RWPE1 (cell line): ENCODE data around the gene MTMR3.

ENCODE experiments used
- CTCF ChIA-PET: fragments of 350-600 bp; sonication (Branson Sonifier 250); formaldehyde crosslinking; extraction: SDS; loops from one replicate; lab custom pipeline; 2021; lab: Yijun Ruan, JAX
- POLR2A ChIA-PET: fragments of 400-600 bp; formaldehyde crosslinking; extraction: SDS; loops from one replicate; lab custom pipeline; 2020; ENCODE audit warnings: antibody characterized with exemption; ENCODE audit not compliant: low non-redundant PET; lab: Yijun Ruan, JAX
- DNase-seq: peaks from one replicate; pipeline ENCODE4 v3.0.0; 2012; ENCODE audit warnings: low spot score
- H3K27ac ChIP-seq: fragments of 450-650 bp; 2 replicates; pipeline ENCODE4 v1.5.1; 2017
- CTCF ChIP-seq: fragments of 450-650 bp; conservative IDR thresholded peaks from 2 replicates; pipeline ENCODE4 v1.5.1; 2017; ENCODE audit warnings: low read depth, mild to moderate bottlenecking

The MTMR3 gene

GRCh38 chr22:29867260-29867659 is 15.7 kb upstream of the MTMR3 start:
- no peak for TF ChIP-seq CTCF
- ChIA-PET POLR2A (no interaction called here), CTCF (no interaction called here)
- no peak for DNase-seq
- no peak overlapping the region for H3K27ac ChIP-seq

GRCh38 chr22:29867851-29868250 is 15.1 kb upstream of the MTMR3 start:
- POLR2A ChIA-PET: no interaction called here
- TF ChIP-seq CTCF: no peak
- CTCF ChIA-PET: no interaction called here
- DNase-seq: no peak
- no peak overlapping the region for H3K27ac ChIP-seq

GRCh38 chr22:29870574-29870973 is 12.4 kb upstream of the MTMR3 start:
- TF ChIP-seq CTCF: no peak
- DNase-seq: peak; percentile 41
- ChIA-PET POLR2A (no interaction called here), CTCF (interaction anchor here (0.6 kb wide), 1 partner anchor 39 kb away, joined by 4 read pairs; no protein-coding TSS in a partner anchor)
- H3K27ac ChIP-seq: peak overlapping the region; percentile 72

- POLR2A ChIA-PET: no interaction called here
- H3K27ac ChIP-seq: no peak overlapping the region
- TF ChIP-seq CTCF: no peak
- no peak for DNase-seq
- CTCF ChIA-PET: no interaction called here
These were observed 11.3 kb upstream of the MTMR3 start for GRCh38 chr22:29871684-29872083.

- CTCF ChIA-PET: no interaction called here
- DNase-seq: no peak
- TF ChIP-seq CTCF: no peak
- no peak overlapping the region for H3K27ac ChIP-seq
- POLR2A ChIA-PET: no interaction called here
These were observed 10.7 kb upstream of the MTMR3 start for GRCh38 chr22:29872144-29872893.

GRCh38 chr22:29872989-29873388 is 10.0 kb upstream of the MTMR3 start:
- POLR2A ChIA-PET: no interaction called here
- no peak for DNase-seq
- no peak overlapping the region for H3K27ac ChIP-seq
- CTCF ChIA-PET: no interaction called here
- no peak for TF ChIP-seq CTCF
